A549 treated with ZK216348 at 1 μM for 4 hours (cell line): ENCODE results near the gene SSR1. TPM values are rescaled to one million over a fixed set of nuclear protein-coding genes. Genes with fewer than 3 reads are reported as not detected.

Experiments
- total RNA-seq: library from RNA; stranded (reverse); fragments of 200-300 nt; extraction: Qiagen RNA extraction; gene quantifications from 5 replicates; pipeline ENCODE4 v1.2.3, GENCODE V29; 2022; ENCODE audit warnings: low read depth

Gene SSR1
- total RNA-seq = 61.8 to 81.0 TPM (median 73.1 TPM) in 5 replicates

GRCh38 chr6:7312616-7313504, at the start of gene SSR1:
SSR1 (minus strand) TSS chr6:7313199; CDS start chr6:7313120, 79 bp downstream.

Other genes starting within 250 kb of the SSR1 start
- 7.5 to 11.6 TPM (median 9.1 TPM) in 5 replicates for gene RREB1, start 205.2 kb downstream of the SSR1 start, total RNA-seq
- 0.12 TPM in 1 of 5 replicates, not detected in the others for gene CAGE1, start 76.5 kb upstream of the SSR1 start, total RNA-seq
- gene RIOK1, start 76.6 kb upstream of the SSR1 start, total RNA-seq = 10.5 to 14.3 TPM (median 13.4 TPM) in 5 replicates
- 32.5 to 49.7 TPM (median 47.9 TPM) in 5 replicates for gene DSP, start 228.5 kb upstream of the SSR1 start, total RNA-seq